ENCODE results near the gene KCNMB1. TPM values are rescaled to one million over a fixed set of nuclear protein-coding genes. Genes with fewer than 3 reads are reported as not detected.

KCNMB1 gene
- total and polyA plus RNA-seq, 2 donors (not counting 1 experiment from before 2014, with no cell fraction given) = 0.06 TPM; not detected in 1

DNA sequence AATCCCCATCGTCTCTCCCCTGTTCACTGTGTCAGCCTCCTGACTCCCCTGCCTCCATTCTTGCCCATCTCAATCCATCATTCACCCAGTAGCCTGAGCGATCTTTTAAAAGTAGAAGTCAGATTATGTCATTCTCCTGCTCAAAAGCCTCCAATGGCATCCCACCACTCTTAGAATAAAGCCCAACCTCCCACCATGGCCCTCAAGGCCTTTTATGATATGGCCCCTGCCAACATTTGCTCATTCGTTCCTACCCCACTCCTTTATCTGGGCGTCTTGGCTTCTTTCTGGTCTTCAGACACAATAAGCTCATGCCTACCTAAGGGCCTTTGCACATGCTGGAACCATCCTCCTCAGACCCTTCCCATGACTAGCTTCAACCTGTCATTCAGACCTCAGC lies 35.5 kb upstream of the KCNMB1 start:
- Histone ChIP-seq H3K27me3 (replicated peaks in 1 of 4; ENCODE audit: control extremely low read depth in 1 of 4, control insufficient read depth in 3 of 4, insufficient read depth in 4 of 4, low read length in 3 of 4) (peaks cover 0 to 15% (median 2%) of the 10 kb centered on the region in 4 experiments), H3K9ac (ENCODE audit: low read length) (no peak overlapping the region), H3K36me3 (replicated peaks in 1 of 2; ENCODE audit: control extremely low read depth in 1 of 2, control insufficient read depth in 1 of 2, extremely low read depth in 1 of 2, insufficient read depth in 2 of 2, low read length in 1 of 2) (no peaks in the 10 kb centered on the region), H2AFZ (ENCODE audit: insufficient read depth, low read depth, low read length, poor library complexity, severe bottlenecking) (no peak overlapping the region), H3K27ac (ENCODE audit: low read length in 2 of 2) (no peak overlapping the region), H3K4me1 (ENCODE audit: control insufficient read depth in 2 of 2, insufficient read depth in 2 of 2, low read length in 2 of 2) (no peaks in the 10 kb centered on the region), H3K9me3 (ENCODE audit: control extremely low read depth in 1 of 3, control insufficient read depth in 2 of 3, insufficient read depth in 1 of 3, low read length in 2 of 3) (no peaks in the 10 kb centered on the region), H3K79me2 (ENCODE audit: control insufficient read depth, insufficient read depth, low read length) (no peaks in the 10 kb centered on the region), H4K20me1 (ENCODE audit: control insufficient read depth, insufficient read depth, low read length, poor library complexity, severe bottlenecking) (no peaks in the 10 kb centered on the region), H3K4me3 (ENCODE audit: control extremely low read depth in 1 of 5, extremely low read depth in 1 of 5, insufficient read depth in 1 of 5, low read depth in 2 of 5, low read length in 4 of 5) (no peak overlapping the region), H3K4me2 (replicated peaks; ENCODE audit: low read depth, low read length, poor library complexity, severe bottlenecking) (no peak overlapping the region)
- Mint-ChIP-seq H3K4me3 (no peak overlapping the region), H3K4me1 (no peaks in the 10 kb centered on the region), H3K27me3 (peaks cover 19% of the 10 kb centered on the region), H3K27ac (no peak overlapping the region), H3K9me3 (ENCODE audit: insufficient read depth) (no peaks in the 10 kb centered on the region)
- CTCF ChIA-PET = interaction anchor here (4.6 to 12.4 kb wide), 3 partner anchors 10 to 202 kb away, joined by 25 to 189 read pairs (median 86); no protein-coding TSS in a partner anchor
- TF ChIP-seq CTCF (IDR thresholded peaks at IDR 0.05) (no peak), EZH2 (IDR thresholded peaks at IDR 0.05; ENCODE audit: borderline replicate concordance, insufficient read depth, low read depth, low read length, poor library complexity, severe bottlenecking) (no peak)
- WGBS (ENCODE audit: insufficient coverage) = 94% methylated on average over 4 of the region's 4 CpGs
- no peak for DNase-seq
- POLR2A ChIA-PET = no interaction called here
- ATAC-seq (ENCODE audit: low read depth) = no peak
- intact Hi-C loops (cut with micrococcal nuclease) = no loop called here

GRCh38 chr5:170423692-170424091 lies 34.5 kb upstream of the KCNMB1 start:
- Histone ChIP-seq H3K4me2 (replicated peaks; ENCODE audit: low read depth, low read length, poor library complexity, severe bottlenecking) (no peak overlapping the region), H3K27ac (ENCODE audit: low read length in 2 of 2) (no peak overlapping the region), H3K9ac (ENCODE audit: low read length) (no peak overlapping the region), H3K36me3 (replicated peaks in 1 of 2; ENCODE audit: control extremely low read depth in 1 of 2, control insufficient read depth in 1 of 2, extremely low read depth in 1 of 2, insufficient read depth in 2 of 2, low read length in 1 of 2) (no peaks in the 10 kb centered on the region), H3K27me3 (replicated peaks in 1 of 4; ENCODE audit: control extremely low read depth in 1 of 4, control insufficient read depth in 3 of 4, insufficient read depth in 4 of 4, low read length in 3 of 4) (peaks cover 0 to 19% (median 6%) of the 10 kb centered on the region in 4 experiments), H4K20me1 (ENCODE audit: control insufficient read depth, insufficient read depth, low read length, poor library complexity, severe bottlenecking) (no peaks in the 10 kb centered on the region), H3K9me3 (ENCODE audit: control extremely low read depth in 1 of 3, control insufficient read depth in 2 of 3, insufficient read depth in 1 of 3, low read length in 2 of 3) (no peaks in the 10 kb centered on the region), H2AFZ (ENCODE audit: insufficient read depth, low read depth, low read length, poor library complexity, severe bottlenecking) (no peak overlapping the region), H3K4me1 (ENCODE audit: control insufficient read depth in 2 of 2, insufficient read depth in 2 of 2, low read length in 2 of 2) (no peaks in the 10 kb centered on the region), H3K4me3 (ENCODE audit: control extremely low read depth in 1 of 5, extremely low read depth in 1 of 5, insufficient read depth in 1 of 5, low read depth in 2 of 5, low read length in 4 of 5) (no peak overlapping the region), H3K79me2 (ENCODE audit: control insufficient read depth, insufficient read depth, low read length) (no peaks in the 10 kb centered on the region)
- Mint-ChIP-seq H3K4me3 (no peak overlapping the region), H3K9me3 (ENCODE audit: insufficient read depth) (no peaks in the 10 kb centered on the region), H3K4me1 (no peaks in the 10 kb centered on the region), H3K27me3 (peaks cover 27% of the 10 kb centered on the region), H3K27ac (no peak overlapping the region)
- no peak for DNase-seq
- POLR2A ChIA-PET = no interaction called here
- TF ChIP-seq CTCF (IDR thresholded peaks at IDR 0.05) = no peak
- no peak for TF ChIP-seq EZH2 (IDR thresholded peaks at IDR 0.05; ENCODE audit: borderline replicate concordance, insufficient read depth, low read depth, low read length, poor library complexity, severe bottlenecking)
- CTCF ChIA-PET = interaction anchor here (1.2 to 12.4 kb wide), 5 partner anchors 11 to 201 kb away, joined by 3 to 189 read pairs (median 25); no protein-coding TSS in a partner anchor
- intact Hi-C loops (cut with micrococcal nuclease) = no loop called here
- no CpG with 5 or more reads among the region's 7 CpGs for WGBS (ENCODE audit: insufficient coverage)
- ATAC-seq (ENCODE audit: low read depth) = no peak

Measured in B cell (primary cell).